Measurements from ENCODE around the gene C10orf90.

Gene C10orf90

GRCh38 chr10:126454045-126454751, 216.3 kb downstream of the C10orf90 start:
- DNase-seq (ENCODE audit: low spot score in 2 of 2) = no peak
- no peaks in the 10 kb centered on the region for H3K27me3 ChIP-seq (ENCODE audit: low read depth)
- no peaks in the 10 kb centered on the region for H3K9me3 ChIP-seq
- no peak overlapping the region for H3K4me3 ChIP-seq
- H3K36me3 ChIP-seq (replicated peaks) = no peaks in the 10 kb centered on the region
- no peaks in the 10 kb centered on the region for H3K4me1 ChIP-seq
- in situ Hi-C loops (cut with MboI; ENCODE audit: low sequenced_read_pairs) = no loop called here

DNA sequence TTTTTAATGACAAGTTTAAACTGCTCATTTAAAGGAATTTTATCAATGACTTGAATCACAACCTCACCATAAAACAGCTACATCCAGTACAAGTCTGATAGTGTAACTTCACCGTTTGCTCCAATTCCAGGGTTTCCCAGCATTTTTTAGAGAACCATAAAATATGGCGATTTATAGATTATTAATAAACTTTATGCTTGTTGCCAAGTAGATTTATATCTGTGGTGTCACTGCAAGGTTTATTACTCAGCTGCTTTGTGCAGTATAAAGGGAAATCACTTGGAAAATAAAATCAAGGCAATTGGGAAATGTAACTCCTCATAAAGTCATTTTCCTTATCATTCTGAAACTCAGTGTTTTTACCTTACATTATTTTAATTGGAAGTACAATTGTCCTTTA, 218.2 kb downstream of the C10orf90 start:
- Histone ChIP-seq H3K4me1 (no peaks in the 10 kb centered on the region), H3K27me3 (ENCODE audit: low read depth) (no peaks in the 10 kb centered on the region), H3K9me3 (no peaks in the 10 kb centered on the region), H3K36me3 (replicated peaks) (no peaks in the 10 kb centered on the region), H3K4me3 (no peak overlapping the region)
- in situ Hi-C loops (cut with MboI; ENCODE audit: low sequenced_read_pairs) = no loop called here
- no peak for DNase-seq (ENCODE audit: low spot score in 2 of 2)

DNA sequence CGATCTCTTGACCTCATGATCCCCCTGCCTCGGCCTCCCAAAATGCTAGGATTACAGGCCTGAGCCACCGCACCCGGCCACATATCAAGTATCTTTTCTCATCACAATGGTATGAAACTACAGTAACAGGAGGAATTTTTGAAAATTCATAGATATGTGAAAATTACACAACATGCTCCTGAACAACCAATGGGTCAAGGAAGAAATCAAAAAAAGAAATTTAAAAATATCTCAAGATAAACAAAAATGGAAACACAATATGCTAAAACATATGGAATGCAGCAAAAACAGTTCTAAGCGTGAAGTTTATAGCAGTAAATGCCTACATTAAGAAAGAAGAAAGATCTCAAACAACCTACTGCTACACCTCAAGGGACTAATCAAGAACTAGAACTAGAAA, 222.4 kb downstream of the C10orf90 start:
- Histone ChIP-seq H3K27me3 (ENCODE audit: low read depth) (no peaks in the 10 kb centered on the region), H3K36me3 (replicated peaks) (no peaks in the 10 kb centered on the region), H3K4me3 (no peak overlapping the region), H3K4me1 (no peaks in the 10 kb centered on the region), H3K9me3 (no peaks in the 10 kb centered on the region)
- DNase-seq (ENCODE audit: low spot score in 2 of 2) = no peak
- in situ Hi-C loops (cut with MboI; ENCODE audit: low sequenced_read_pairs) = no loop called here

GRCh38 chr10:126439942-126440341, 230.6 kb downstream of the C10orf90 start:
- H3K4me1 ChIP-seq = no peaks in the 10 kb centered on the region
- DNase-seq (ENCODE audit: low spot score in 2 of 2) = no peak

DNA sequence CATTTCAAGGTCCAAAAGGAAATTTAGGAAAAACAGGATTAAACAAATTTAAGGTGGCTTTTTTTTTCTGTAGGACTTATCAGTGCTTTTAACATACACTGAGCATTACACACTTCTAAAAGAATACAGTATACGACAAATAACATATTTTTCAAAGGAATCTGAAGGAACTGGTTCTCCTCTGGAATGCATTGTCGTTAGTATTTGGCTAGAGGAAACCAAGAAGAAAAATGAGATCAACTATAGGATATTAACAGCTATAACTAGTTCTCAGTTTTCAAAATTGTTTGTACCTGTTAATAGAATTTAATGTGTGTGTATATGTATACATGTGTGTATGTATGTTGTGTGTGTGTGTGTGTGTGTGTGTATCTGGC, 232.1 kb downstream of the C10orf90 start:
- Histone ChIP-seq H3K27me3 (ENCODE audit: low read depth) (no peaks in the 10 kb centered on the region), H3K4me3 (no peak overlapping the region), H3K4me1 (no peaks in the 10 kb centered on the region), H3K9me3 (no peaks in the 10 kb centered on the region), H3K36me3 (replicated peaks) (no peaks in the 10 kb centered on the region)
- in situ Hi-C loops (cut with MboI; ENCODE audit: low sequenced_read_pairs) = no loop called here
- DNase-seq (ENCODE audit: low spot score in 2 of 2) = no peak

More at GRCh38 chr10:126439942-126440341, 230.6 kb downstream of the C10orf90 start:
- Histone ChIP-seq H3K27me3 (ENCODE audit: low read depth) (no peaks in the 10 kb centered on the region), H3K4me3 (no peak overlapping the region), H3K9me3 (no peaks in the 10 kb centered on the region), H3K36me3 (replicated peaks) (no peaks in the 10 kb centered on the region)
- in situ Hi-C loops (cut with MboI; ENCODE audit: low sequenced_read_pairs) = no loop called here

- Histone ChIP-seq H3K9me3 (no peaks in the 10 kb centered on the region), H3K4me1 (no peaks in the 10 kb centered on the region), H3K27me3 (ENCODE audit: low read depth) (no peaks in the 10 kb centered on the region), H3K4me3 (no peak overlapping the region), H3K36me3 (replicated peaks) (no peaks in the 10 kb centered on the region)
- in situ Hi-C loops (cut with MboI; ENCODE audit: low sequenced_read_pairs) = no loop called here
- DNase-seq (ENCODE audit: low spot score in 2 of 2) = no peak
Observed at GRCh38 chr10:126437635-126438406, 232.7 kb downstream of the C10orf90 start.

GRCh38 chr10:126434235-126434634, 236.3 kb downstream of the C10orf90 start:
- no peak overlapping the region for H3K4me3 ChIP-seq
- DNase-seq (ENCODE audit: low spot score in 2 of 2) = no peak
- no peaks in the 10 kb centered on the region for H3K4me1 ChIP-seq
- no peaks in the 10 kb centered on the region for H3K36me3 ChIP-seq (replicated peaks)
- no peaks in the 10 kb centered on the region for H3K27me3 ChIP-seq (ENCODE audit: low read depth)
- H3K9me3 ChIP-seq = no peaks in the 10 kb centered on the region
- in situ Hi-C loops (cut with MboI; ENCODE audit: low sequenced_read_pairs) = no loop called here

- Histone ChIP-seq H3K36me3 (replicated peaks) (no peaks in the 10 kb centered on the region), H3K4me1 (no peaks in the 10 kb centered on the region), H3K9me3 (no peaks in the 10 kb centered on the region), H3K4me3 (no peak overlapping the region), H3K27me3 (ENCODE audit: low read depth) (no peaks in the 10 kb centered on the region)
- in situ Hi-C loops (cut with MboI; ENCODE audit: low sequenced_read_pairs) = no loop called here
- no peak for DNase-seq (ENCODE audit: low spot score in 2 of 2)
Observed at GRCh38 chr10:126433351-126433750, 237.1 kb downstream of the C10orf90 start.

DNA sequence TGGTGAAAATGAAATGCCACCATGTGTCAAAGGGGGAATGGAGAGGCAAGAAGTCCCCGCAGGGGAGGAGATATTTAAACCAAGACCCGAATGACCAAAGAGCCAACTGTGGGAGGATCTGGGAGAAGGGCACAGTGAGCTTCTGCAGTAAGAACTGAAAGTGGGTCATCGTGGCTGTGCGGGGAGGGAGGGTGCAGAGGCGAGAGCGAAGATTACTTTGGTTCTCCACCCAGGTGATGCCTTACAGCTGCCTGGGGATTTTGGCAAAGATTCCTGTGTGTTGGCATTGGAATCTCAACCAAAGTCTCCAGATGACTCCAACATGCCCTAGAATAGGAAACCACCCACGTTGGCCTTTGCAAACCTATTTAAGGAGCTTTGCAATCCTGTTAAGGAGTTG, 238.0 kb downstream of the C10orf90 start:
- no peak for DNase-seq (ENCODE audit: low spot score in 2 of 2)
- in situ Hi-C loops (cut with MboI; ENCODE audit: low sequenced_read_pairs) = no loop called here
- H3K4me1 ChIP-seq = no peaks in the 10 kb centered on the region
- H3K27me3 ChIP-seq (ENCODE audit: low read depth) = no peaks in the 10 kb centered on the region
- H3K9me3 ChIP-seq = no peaks in the 10 kb centered on the region
- no peaks in the 10 kb centered on the region for H3K36me3 ChIP-seq (replicated peaks)
- H3K4me3 ChIP-seq = no peak overlapping the region

DNA sequence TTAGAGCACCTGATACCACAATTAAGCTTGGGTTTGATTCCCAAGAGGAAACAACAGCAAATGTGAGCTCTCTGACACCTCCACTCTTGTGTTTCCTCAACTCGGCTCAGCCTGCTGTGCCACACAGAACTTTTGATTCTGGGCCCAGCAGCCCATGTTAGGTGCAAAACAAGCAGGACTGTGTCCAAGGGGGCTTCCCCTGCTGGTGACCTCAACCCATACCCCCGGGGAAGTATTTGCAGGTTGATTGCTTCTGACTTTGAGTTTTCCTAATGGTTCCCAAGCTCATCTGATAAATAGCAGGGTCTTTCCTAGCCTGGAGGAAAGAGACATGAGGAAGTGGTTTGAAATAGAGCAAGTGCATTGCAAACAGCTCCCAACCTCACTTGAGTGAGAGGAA, 238.7 kb downstream of the C10orf90 start:
- Histone ChIP-seq H3K27me3 (ENCODE audit: low read depth) (no peaks in the 10 kb centered on the region), H3K36me3 (replicated peaks) (no peaks in the 10 kb centered on the region), H3K9me3 (no peaks in the 10 kb centered on the region), H3K4me3 (no peak overlapping the region), H3K4me1 (no peaks in the 10 kb centered on the region)
- DNase-seq (ENCODE audit: low spot score in 2 of 2) = no peak
- in situ Hi-C loops (cut with MboI; ENCODE audit: low sequenced_read_pairs) = no loop called here

DNA sequence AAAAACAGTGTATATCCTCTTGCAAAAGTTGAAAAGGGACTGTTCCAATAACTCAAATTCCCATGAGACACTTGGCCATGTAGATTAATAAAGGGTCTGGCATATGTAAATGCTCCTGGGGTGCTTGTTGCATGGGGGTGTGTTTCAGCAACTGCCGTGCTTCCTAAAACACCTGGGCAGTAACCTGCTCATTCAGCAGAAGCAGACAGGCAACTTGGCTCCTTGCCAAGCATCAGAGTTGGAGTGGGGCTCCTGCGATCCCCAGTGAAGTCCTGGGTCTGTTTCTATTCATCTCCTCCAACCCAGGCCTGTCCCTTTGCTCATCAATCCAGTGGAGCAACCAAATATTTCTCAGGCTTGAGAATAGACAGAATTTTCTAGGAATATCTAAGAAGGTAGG, 240.0 kb downstream of the C10orf90 start:
- Histone ChIP-seq H3K36me3 (replicated peaks) (no peaks in the 10 kb centered on the region), H3K4me1 (no peaks in the 10 kb centered on the region), H3K9me3 (no peaks in the 10 kb centered on the region), H3K4me3 (no peak overlapping the region), H3K27me3 (ENCODE audit: low read depth) (no peaks in the 10 kb centered on the region)
- in situ Hi-C loops (cut with MboI; ENCODE audit: low sequenced_read_pairs) = no loop called here
- no peak for DNase-seq (ENCODE audit: low spot score in 2 of 2)

DNA sequence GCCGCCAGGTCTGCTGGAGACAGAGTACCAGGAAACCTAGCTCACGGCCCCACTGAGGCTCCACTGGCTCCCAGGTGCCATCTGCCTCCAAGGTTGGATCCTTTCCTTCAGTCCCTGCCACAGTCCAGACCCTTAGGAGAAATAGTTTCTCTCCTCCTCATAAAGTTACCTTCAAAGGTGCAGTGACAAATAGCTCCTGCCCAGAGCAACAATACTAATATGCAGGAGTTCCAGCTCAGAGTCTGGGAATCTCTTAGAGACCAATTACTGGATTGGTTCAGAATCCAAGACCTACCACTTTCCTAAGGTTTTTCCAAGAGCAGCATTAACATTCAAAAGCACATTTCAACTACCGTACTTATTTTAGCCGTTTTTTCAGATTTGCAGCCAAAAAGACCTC, 241.2 kb downstream of the C10orf90 start:
- Histone ChIP-seq H3K36me3 (replicated peaks) (no peaks in the 10 kb centered on the region), H3K4me3 (no peak overlapping the region), H3K4me1 (no peaks in the 10 kb centered on the region), H3K9me3 (no peaks in the 10 kb centered on the region), H3K27me3 (ENCODE audit: low read depth) (no peaks in the 10 kb centered on the region)
- in situ Hi-C loops (cut with MboI; ENCODE audit: low sequenced_read_pairs) = no loop called here
- DNase-seq (ENCODE audit: low spot score in 2 of 2) = no peak

- in situ Hi-C loops (cut with MboI; ENCODE audit: low sequenced_read_pairs) = no loop called here
- H3K4me3 ChIP-seq = no peak overlapping the region
- H3K4me1 ChIP-seq = no peaks in the 10 kb centered on the region
- no peaks in the 10 kb centered on the region for H3K27me3 ChIP-seq (ENCODE audit: low read depth)
- H3K36me3 ChIP-seq (replicated peaks) = no peaks in the 10 kb centered on the region
- no peak for DNase-seq (ENCODE audit: low spot score in 2 of 2)
- H3K9me3 ChIP-seq = no peaks in the 10 kb centered on the region
Observed at GRCh38 chr10:126425489-126426065, 244.9 kb downstream of the C10orf90 start.

GRCh38 chr10:126425032-126425431, 245.5 kb downstream of the C10orf90 start:
- H3K36me3 ChIP-seq (replicated peaks) = no peaks in the 10 kb centered on the region
- DNase-seq (ENCODE audit: low spot score in 2 of 2) = no peak
- H3K4me1 ChIP-seq = no peaks in the 10 kb centered on the region
- in situ Hi-C loops (cut with MboI; ENCODE audit: low sequenced_read_pairs) = no loop called here
- no peak overlapping the region for H3K4me3 ChIP-seq
- H3K27me3 ChIP-seq (ENCODE audit: low read depth) = no peaks in the 10 kb centered on the region
- H3K9me3 ChIP-seq = no peaks in the 10 kb centered on the region

All from HAP-1 (cell line).